HepG2 (cell line): ENCODE data around the gene CDYL. TPM values are rescaled to one million over a fixed set of nuclear protein-coding genes. Genes with fewer than 3 reads are reported as not detected.

ENCODE experiments used
- BCL6 ChIP-seq: IDR thresholded peaks from 2 replicates; pipeline ENCODE4 v1.6.1; 2016; ENCODE audit warnings: missing genetic modification reagents, missing compliant biosample characterization
- DMAP1 ChIP-seq: IDR thresholded peaks from 2 replicates; pipeline ENCODE4 v1.6.1; 2016
- DPF2 ChIP-seq: sonication (generic); formaldehyde crosslinking; IDR thresholded peaks from 2 replicates; pipeline ENCODE4 v1.4.0; 2020; ENCODE audit warnings: mild to moderate bottlenecking, low read depth, missing genetic modification reagents, borderline replicate concordance
- FOXM1 ChIP-seq: sonication (generic); formaldehyde crosslinking; IDR thresholded peaks from 2 replicates; pipeline ENCODE4 v1.5.0; 2020; ENCODE audit warnings: missing genetic modification reagents
- MBNL3 ChIP-seq: fragments of 250-450 bp; sonication (Bioruptor Pico); conservative IDR thresholded peaks from 2 replicates; pipeline ENCODE4 v1.8.0; 2022; ENCODE audit warnings: mild to moderate bottlenecking, inconsistent platforms
- NONO ChIP-seq, 2 experiments: fragments of 450-650 bp in 1 of 2; sonication (generic) in 1 of 2; formaldehyde crosslinking in 1 of 2; IDR thresholded peaks in 1 of 2; conservative IDR thresholded peaks in 1 of 2; 2 replicates each; pipeline versions ENCODE4 v1.6.1 to v1.8.0; 2017 to 2022; ENCODE audit warnings: mild to moderate bottlenecking in 1 of 2, missing genetic modification reagents in 1 of 2, moderate library complexity in 1 of 2
- RFX1 ChIP-seq: fragments of 450-650 bp; IDR thresholded peaks from 2 replicates; pipeline ENCODE4 v1.6.1; 2017
- ZFP1 ChIP-seq: IDR thresholded peaks from 2 replicates; pipeline ENCODE4 v1.6.1; 2016
- ZNF17 ChIP-seq: sonication (generic); formaldehyde crosslinking; IDR thresholded peaks from 2 replicates; pipeline ENCODE4 v1.5.0; 2020; ENCODE audit warnings: mild to moderate bottlenecking, missing genetic modification reagents
- ZNF619 ChIP-seq: sonication (generic); formaldehyde crosslinking; IDR thresholded peaks from 2 replicates; pipeline ENCODE4 v1.4.0; 2020; ENCODE audit warnings: mild to moderate bottlenecking, missing genetic modification reagents
- ZNF891 ChIP-seq: sonication (generic); formaldehyde crosslinking; IDR thresholded peaks from 2 replicates; pipeline ENCODE4 v1.5.0; 2020; ENCODE audit warnings: mild to moderate bottlenecking, missing genetic modification reagents
- polyA plus RNA-seq, 8 experiments: library from polyadenylated mRNA; depleted of rRNA in 3 of 8; stranded (reverse) in 7 of 8; unstranded in 1 of 8; fragments of >200 nt; fragmentation: Illumina TruSeq in 4 of 8; extraction: Trizol in 4 of 8; gene quantifications; 2 replicates each; pipeline versions ENCODE4 v1.2.1 to v1.2.3, GENCODE V29; 2011 to 2016; ENCODE audit warnings: low read depth in 4 of 8, missing spikeins in 1 of 8, mixed read lengths in 1 of 8; ENCODE audit not compliant: insufficient read depth in 1 of 8
- total RNA-seq, 5 experiments: library from RNA; depleted of rRNA; stranded (reverse); fragments of >200 nt; fragmentation: Illumina TruSeq; extraction: Trizol; gene quantifications; 2 replicates each; pipeline ENCODE4 v1.2.3, GENCODE V29; 2016; ENCODE audit warnings: low read depth in 1 of 5
- TF ChIP-seq, protein P1 (sequence below): sonication (generic); formaldehyde crosslinking; IDR thresholded peaks from 2 replicates; pipeline ENCODE4 v1.9.0; 2022; ENCODE audit warnings: low read depth, missing genetic modification reagents
- TF ChIP-seq, protein P2 (sequence below): sonication (generic); formaldehyde crosslinking; IDR thresholded peaks from 2 replicates; pipeline ENCODE4 v1.8.1; 2023; ENCODE audit warnings: missing genetic modification reagents, inconsistent platforms, borderline replicate concordance
- TF ChIP-seq, protein P3 (sequence below): sonication (generic); formaldehyde crosslinking; IDR thresholded peaks from 2 replicates; pipeline ENCODE4 v1.8.0; 2022; ENCODE audit warnings: mild to moderate bottlenecking, missing genetic modification reagents; ENCODE audit not compliant: insufficient replicate concordance
- TF ChIP-seq, protein P4 (sequence below): sonication (generic); formaldehyde crosslinking; IDR thresholded peaks from 2 replicates; pipeline ENCODE4 v1.8.1; 2023; ENCODE audit warnings: mild to moderate bottlenecking, moderate library complexity, missing genetic modification reagents
- TF ChIP-seq, protein P5 (sequence below): sonication (generic); formaldehyde crosslinking; IDR thresholded peaks from 2 replicates; pipeline ENCODE4 v1.4.0; 2020; ENCODE audit warnings: mild to moderate bottlenecking, missing genetic modification reagents
- TF ChIP-seq, protein P6 (sequence below): sonication (generic); formaldehyde crosslinking; IDR thresholded peaks from 2 replicates; pipeline ENCODE4 v1.4.0; 2020; ENCODE audit warnings: missing genetic modification reagents, mild to moderate bottlenecking, borderline replicate concordance

CDYL gene
- total and polyA plus RNA-seq, 2 of the 13 experiments (the other 11 are each of a cell fraction or from before 2014, with no cell fraction given) = 22.8 to 105 TPM

DNA sequence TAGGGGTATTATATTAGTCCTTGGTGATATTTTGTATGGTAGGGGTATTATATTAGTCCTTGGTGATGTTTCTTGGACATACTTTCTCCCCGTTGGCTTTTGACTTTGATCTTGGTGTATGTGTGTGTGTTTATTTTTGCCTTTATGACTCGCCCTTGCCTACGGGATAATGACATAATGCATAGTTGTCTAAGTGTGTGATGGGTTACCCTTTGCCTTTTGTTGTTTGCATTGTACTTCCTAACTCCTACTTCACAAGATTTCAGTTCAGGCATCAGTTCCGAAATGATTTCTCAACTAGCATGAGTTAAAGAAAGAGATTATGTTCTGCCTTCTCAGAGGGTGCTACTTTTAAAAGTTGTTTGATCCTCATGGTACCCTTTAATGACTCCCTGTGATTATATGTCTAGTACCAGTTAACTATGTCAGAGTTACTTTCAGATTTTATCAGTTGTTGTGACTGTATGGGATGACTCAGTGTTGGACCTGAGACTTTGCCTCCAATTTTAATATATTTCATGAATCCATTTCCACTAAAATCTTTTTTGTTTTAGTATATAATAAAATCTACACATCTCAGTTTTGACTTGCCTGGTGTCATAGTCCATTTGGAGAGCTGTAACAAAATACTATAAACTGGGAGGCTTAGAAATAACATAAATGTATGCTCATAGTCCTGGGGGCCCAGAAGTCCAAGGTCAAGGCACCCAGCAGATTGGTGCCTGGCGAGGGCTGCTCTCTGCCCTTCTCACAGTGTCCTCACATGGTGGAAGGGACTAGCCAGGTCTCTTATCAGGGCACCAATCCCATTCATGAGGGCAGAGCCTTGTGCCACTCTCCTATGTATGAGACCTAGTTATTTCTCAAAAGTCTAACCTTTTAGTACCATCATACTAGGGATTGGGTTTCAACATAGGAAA lies 34.1 kb downstream of the CDYL start (continued):
- TF ChIP-seq, protein P1, sequence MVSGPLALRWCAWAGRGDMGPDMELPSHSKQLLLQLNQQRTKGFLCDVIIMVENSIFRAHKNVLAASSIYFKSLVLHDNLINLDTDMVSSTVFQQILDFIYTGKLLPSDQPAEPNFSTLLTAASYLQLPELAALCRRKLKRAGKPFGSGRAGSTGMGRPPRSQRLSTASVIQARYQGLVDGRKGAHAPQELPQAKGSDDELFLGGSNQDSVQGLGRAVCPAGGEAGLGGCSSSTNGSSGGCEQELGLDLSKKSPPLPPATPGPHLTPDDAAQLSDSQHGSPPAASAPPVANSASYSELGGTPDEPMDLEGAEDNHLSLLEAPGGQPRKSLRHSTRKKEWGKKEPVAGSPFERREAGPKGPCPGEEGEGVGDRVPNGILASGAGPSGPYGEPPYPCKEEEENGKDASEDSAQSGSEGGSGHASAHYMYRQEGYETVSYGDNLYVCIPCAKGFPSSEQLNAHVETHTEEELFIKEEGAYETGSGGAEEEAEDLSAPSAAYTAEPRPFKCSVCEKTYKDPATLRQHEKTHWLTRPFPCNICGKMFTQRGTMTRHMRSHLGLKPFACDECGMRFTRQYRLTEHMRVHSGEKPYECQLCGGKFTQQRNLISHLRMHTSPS = peak; percentile 75; the same call in 1 of the 2 replicates
- no peak for TF ChIP-seq DMAP1 (CRISPR knock-in tag)
- TF ChIP-seq, protein P2, sequence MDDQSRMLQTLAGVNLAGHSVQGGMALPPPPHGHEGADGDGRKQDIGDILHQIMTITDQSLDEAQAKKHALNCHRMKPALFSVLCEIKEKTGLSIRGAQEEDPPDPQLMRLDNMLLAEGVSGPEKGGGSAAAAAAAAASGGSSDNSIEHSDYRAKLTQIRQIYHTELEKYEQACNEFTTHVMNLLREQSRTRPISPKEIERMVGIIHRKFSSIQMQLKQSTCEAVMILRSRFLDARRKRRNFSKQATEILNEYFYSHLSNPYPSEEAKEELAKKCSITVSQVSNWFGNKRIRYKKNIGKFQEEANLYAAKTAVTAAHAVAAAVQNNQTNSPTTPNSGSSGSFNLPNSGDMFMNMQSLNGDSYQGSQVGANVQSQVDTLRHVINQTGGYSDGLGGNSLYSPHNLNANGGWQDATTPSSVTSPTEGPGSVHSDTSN = no peak
- TF ChIP-seq ZNF17 (CRISPR knock-in tag) = no peak
- TF ChIP-seq MBNL3 (CRISPR knock-in tag) = no peak
- TF ChIP-seq FOXM1 (CRISPR knock-in tag) = no peak
- TF ChIP-seq, protein P3, sequence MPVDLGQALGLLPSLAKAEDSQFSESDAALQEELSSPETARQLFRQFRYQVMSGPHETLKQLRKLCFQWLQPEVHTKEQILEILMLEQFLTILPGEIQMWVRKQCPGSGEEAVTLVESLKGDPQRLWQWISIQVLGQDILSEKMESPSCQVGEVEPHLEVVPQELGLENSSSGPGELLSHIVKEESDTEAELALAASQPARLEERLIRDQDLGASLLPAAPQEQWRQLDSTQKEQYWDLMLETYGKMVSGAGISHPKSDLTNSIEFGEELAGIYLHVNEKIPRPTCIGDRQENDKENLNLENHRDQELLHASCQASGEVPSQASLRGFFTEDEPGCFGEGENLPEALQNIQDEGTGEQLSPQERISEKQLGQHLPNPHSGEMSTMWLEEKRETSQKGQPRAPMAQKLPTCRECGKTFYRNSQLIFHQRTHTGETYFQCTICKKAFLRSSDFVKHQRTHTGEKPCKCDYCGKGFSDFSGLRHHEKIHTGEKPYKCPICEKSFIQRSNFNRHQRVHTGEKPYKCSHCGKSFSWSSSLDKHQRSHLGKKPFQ (CRISPR knock-in tag) = no peak
- TF ChIP-seq ZFP1 (CRISPR knock-in tag) = no peak
- TF ChIP-seq BCL6 (CRISPR knock-in tag) = peak; percentile 75
- TF ChIP-seq, protein P4, sequence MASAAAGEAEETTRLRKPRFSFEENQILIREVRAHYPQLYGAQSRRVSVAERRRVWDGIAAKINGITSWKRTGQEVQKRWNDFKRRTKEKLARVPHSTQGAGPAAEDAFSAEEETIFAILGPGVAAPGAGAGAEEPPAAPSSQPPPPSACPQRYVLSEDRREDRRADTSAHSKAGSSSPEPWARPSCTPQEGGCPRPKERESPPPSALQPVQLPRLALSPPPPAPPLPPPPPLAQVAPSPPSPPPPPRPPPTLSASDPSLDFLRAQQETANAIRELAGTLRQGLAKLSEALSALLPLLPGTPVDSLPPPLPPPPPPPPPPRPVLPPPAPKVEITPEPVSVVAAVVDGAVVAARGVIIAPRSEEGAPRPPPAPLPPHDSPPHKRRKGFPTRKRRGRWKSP (CRISPR knock-in tag) = no peak
- TF ChIP-seq, protein P5, sequence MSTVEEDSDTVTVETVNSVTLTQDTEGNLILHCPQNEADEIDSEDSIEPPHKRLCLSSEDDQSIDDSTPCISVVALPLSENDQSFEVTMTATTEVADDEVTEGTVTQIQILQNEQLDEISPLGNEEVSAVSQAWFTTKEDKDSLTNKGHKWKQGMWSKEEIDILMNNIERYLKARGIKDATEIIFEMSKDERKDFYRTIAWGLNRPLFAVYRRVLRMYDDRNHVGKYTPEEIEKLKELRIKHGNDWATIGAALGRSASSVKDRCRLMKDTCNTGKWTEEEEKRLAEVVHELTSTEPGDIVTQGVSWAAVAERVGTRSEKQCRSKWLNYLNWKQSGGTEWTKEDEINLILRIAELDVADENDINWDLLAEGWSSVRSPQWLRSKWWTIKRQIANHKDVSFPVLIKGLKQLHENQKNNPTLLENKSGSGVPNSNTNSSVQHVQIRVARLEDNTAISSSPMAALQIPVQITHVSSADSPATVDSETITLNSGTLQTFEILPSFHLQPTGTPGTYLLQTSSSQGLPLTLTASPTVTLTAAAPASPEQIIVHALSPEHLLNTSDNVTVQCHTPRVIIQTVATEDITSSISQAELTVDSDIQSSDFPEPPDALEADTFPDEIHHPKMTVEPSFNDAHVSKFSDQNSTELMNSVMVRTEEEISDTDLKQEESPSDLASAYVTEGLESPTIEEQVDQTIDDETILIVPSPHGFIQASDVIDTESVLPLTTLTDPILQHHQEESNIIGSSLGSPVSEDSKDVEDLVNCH = no peak
- TF ChIP-seq, protein P6, sequence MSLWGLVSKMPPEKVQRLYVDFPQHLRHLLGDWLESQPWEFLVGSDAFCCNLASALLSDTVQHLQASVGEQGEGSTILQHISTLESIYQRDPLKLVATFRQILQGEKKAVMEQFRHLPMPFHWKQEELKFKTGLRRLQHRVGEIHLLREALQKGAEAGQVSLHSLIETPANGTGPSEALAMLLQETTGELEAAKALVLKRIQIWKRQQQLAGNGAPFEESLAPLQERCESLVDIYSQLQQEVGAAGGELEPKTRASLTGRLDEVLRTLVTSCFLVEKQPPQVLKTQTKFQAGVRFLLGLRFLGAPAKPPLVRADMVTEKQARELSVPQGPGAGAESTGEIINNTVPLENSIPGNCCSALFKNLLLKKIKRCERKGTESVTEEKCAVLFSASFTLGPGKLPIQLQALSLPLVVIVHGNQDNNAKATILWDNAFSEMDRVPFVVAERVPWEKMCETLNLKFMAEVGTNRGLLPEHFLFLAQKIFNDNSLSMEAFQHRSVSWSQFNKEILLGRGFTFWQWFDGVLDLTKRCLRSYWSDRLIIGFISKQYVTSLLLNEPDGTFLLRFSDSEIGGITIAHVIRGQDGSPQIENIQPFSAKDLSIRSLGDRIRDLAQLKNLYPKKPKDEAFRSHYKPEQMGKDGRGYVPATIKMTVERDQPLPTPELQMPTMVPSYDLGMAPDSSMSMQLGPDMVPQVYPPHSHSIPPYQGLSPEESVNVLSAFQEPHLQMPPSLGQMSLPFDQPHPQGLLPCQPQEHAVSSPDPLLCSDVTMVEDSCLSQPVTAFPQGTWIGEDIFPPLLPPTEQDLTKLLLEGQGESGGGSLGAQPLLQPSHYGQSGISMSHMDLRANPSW = no peak
- peak; percentile 62; the same call in 1 of the 2 replicates for TF ChIP-seq DPF2 (CRISPR knock-in tag)
- no peak for TF ChIP-seq RFX1
- no peak for TF ChIP-seq ZNF891 (CRISPR knock-in tag)
- no peak for TF ChIP-seq NONO (IDR thresholded peaks at IDR 0.05)
- no peak for TF ChIP-seq NONO (CRISPR knock-in tag; conservative IDR thresholded peaks at IDR 0.05)
- no peak for TF ChIP-seq ZNF619
